ENCODE measurements around the gene CNOT6. TPM values are rescaled to one million over a fixed set of nuclear protein-coding genes. Genes with fewer than 3 reads are reported as not detected.

Gene CNOT6
- total and polyA plus RNA-seq, 4 donors = 1.4 to 25.0 (median 4.2) TPM

- no peak overlapping the region for H3K27ac ChIP-seq (ENCODE audit: low read depth in 1 of 2, low read length in 2 of 2)
Measured at GRCh38 chr5:180598797-180599589, 104.8 kb downstream of the CNOT6 start.

More at GRCh38 chr5:180598797-180599589, 104.8 kb downstream of the CNOT6 start:
- Histone ChIP-seq H3K27me3 (ENCODE audit: control insufficient read depth in 4 of 4, insufficient read depth in 4 of 4, low read length in 3 of 4) (no peaks in the 10 kb centered on the region), H3K36me3 (ENCODE audit: control insufficient read depth in 4 of 4, insufficient read depth in 3 of 4, low read depth in 1 of 4, low read length in 3 of 4) (no peaks in the 10 kb centered on the region), H3K4me3 (ENCODE audit: low read depth in 1 of 3, low read length in 3 of 3) (no peak overlapping the region), H3K4me1 (ENCODE audit: control insufficient read depth in 4 of 4, insufficient read depth in 4 of 4, low read length in 3 of 4) (peaks cover 2 to 10% (median 8%) of the 10 kb centered on the region in 4 donors), H3K9me3 (ENCODE audit: control insufficient read depth in 4 of 4, low read length in 3 of 4) (no peaks in the 10 kb centered on the region), H3K9ac (ENCODE audit: low read depth in 1 of 2, low read length in 2 of 2) (no peak overlapping the region)
- TF ChIP-seq NR2F2 (IDR thresholded peaks at IDR 0.05) (no peak), JUND (IDR thresholded peaks at IDR 0.05) (no peak), SP1 (IDR thresholded peaks at IDR 0.05) (no peak), TAF1 (conservative IDR thresholded peaks at IDR 0.05) (no peak), FOXA2 (IDR thresholded peaks at IDR 0.05) (no peak), REST (IDR thresholded peaks at IDR 0.05) (no peak), RXRA (IDR thresholded peaks at IDR 0.05) (no peak), FOXA1 (IDR thresholded peaks at IDR 0.05) (no peak), CTCF (IDR thresholded peaks at IDR 0.05; ENCODE audit: low read depth, low read length, missing input control) (no peak), HNF4G (IDR thresholded peaks at IDR 0.05) (no peak), YY1 (IDR thresholded peaks at IDR 0.05) (no peak), HNF4A (conservative IDR thresholded peaks at IDR 0.05) (no peak), ATF3 (IDR thresholded peaks at IDR 0.05) (no peak), EGR1 (IDR thresholded peaks at IDR 0.05; ENCODE audit: low read depth in 2 of 2) (no peak), ZBTB33 (IDR thresholded peaks at IDR 0.05) (no peak), MAX (IDR thresholded peaks at IDR 0.05) (no peak), GABPA (IDR thresholded peaks at IDR 0.05 in 1 of 2, conservative IDR thresholded peaks at IDR 0.05 in 1 of 2) (no peak), RAD21 (IDR thresholded peaks at IDR 0.05) (no peak)
- 91% methylated on average over 16 of the region's 16 CpGs for WGBS
- DNase-seq (ENCODE audit: low spot score) = no peak
